ENCODE measurements around the gene ARL5A. TPM values are rescaled to one million over a fixed set of nuclear protein-coding genes. Genes with fewer than 3 reads are reported as not detected.

ARL5A gene
- total RNA-seq, 4 donors from 2014 or later, result 60.1 to 82.2 (median 64.3) TPM

GRCh38 chr2:151792589-151792988 is 35.6 kb downstream of the ARL5A start:
- H3K27me3 ChIP-seq, result no peaks in the 10 kb centered on the region
- peaks cover 5 to 22% (median 6%) of the 10 kb centered on the region in 4 donors for H3K36me3 ChIP-seq
- H3K27ac ChIP-seq (replicated peaks in 1 of 4), result no peak overlapping the region
- WGBS, result 95% methylated on average over 4 of the region's 4 CpGs
- DNase-seq (ENCODE audit: extremely low spot score), result no peak
- intact Hi-C loops (cut with DNase I), result no loop called here
- no peak for TF ChIP-seq POLR2A (IDR thresholded peaks at IDR 0.05; ENCODE audit: low read depth)
- no peak for TF ChIP-seq CTCF (IDR thresholded peaks at IDR 0.05)
- TF ChIP-seq EP300 (IDR thresholded peaks at IDR 0.05), result no peak
- no peak for TF ChIP-seq POLR2AphosphoS5 (IDR thresholded peaks at IDR 0.05)
- no peaks in the 10 kb centered on the region for H3K4me1 ChIP-seq
- H3K9me3 ChIP-seq, result no peaks in the 10 kb centered on the region
- H3K4me3 ChIP-seq, result no peak overlapping the region

GRCh38 chr2:151791545-151791944 is 36.7 kb downstream of the ARL5A start:
- WGBS, result 96% methylated on average over 3 of the region's 3 CpGs
- Histone ChIP-seq H3K4me1 (no peaks in the 10 kb centered on the region), H3K36me3 (peaks cover 5 to 22% (median 6%) of the 10 kb centered on the region in 4 donors), H3K4me3 (no peak overlapping the region), H3K9me3 (no peaks in the 10 kb centered on the region), H3K27ac (replicated peaks in 1 of 4) (no peak overlapping the region), H3K27me3 (no peaks in the 10 kb centered on the region)
- no peak for TF ChIP-seq EP300 (IDR thresholded peaks at IDR 0.05)
- TF ChIP-seq POLR2A (IDR thresholded peaks at IDR 0.05; ENCODE audit: low read depth), result no peak
- no peak for TF ChIP-seq CTCF (IDR thresholded peaks at IDR 0.05)
- no peak for TF ChIP-seq POLR2AphosphoS5 (IDR thresholded peaks at IDR 0.05)
- DNase-seq (ENCODE audit: extremely low spot score), result no peak
- intact Hi-C loops (cut with DNase I), result no loop called here

GRCh38 chr2:151790689-151791088 is 37.5 kb downstream of the ARL5A start:
- H3K4me3 ChIP-seq, result no peak overlapping the region
- peaks cover 4 to 15% (median 6%) of the 10 kb centered on the region in 4 donors for H3K36me3 ChIP-seq
- intact Hi-C loops (cut with DNase I), result no loop called here
- no peaks in the 10 kb centered on the region for H3K9me3 ChIP-seq
- no peaks in the 10 kb centered on the region for H3K27me3 ChIP-seq
- H3K4me1 ChIP-seq, result no peaks in the 10 kb centered on the region
- 100% methylated on average over 1 of the region's 1 CpG for WGBS
- TF ChIP-seq POLR2AphosphoS5 (IDR thresholded peaks at IDR 0.05), result no peak
- no peak overlapping the region for H3K27ac ChIP-seq (replicated peaks in 1 of 4)
- no peak for DNase-seq (ENCODE audit: extremely low spot score)

GRCh38 chr2:151789055-151789834 is 39.0 kb downstream of the ARL5A start:
- 95% methylated on average over 4 of the region's 4 CpGs for WGBS
- H3K36me3 ChIP-seq, result peaks cover 0 to 22% (median 17%) of the 10 kb centered on the region in 4 donors
- H3K4me1 ChIP-seq, result no peaks in the 10 kb centered on the region
- H3K27ac ChIP-seq (replicated peaks in 1 of 4), result no peak overlapping the region
- TF ChIP-seq POLR2AphosphoS5 (IDR thresholded peaks at IDR 0.05) (no peak), EP300 (IDR thresholded peaks at IDR 0.05) (no peak), CTCF (IDR thresholded peaks at IDR 0.05) (no peak), POLR2A (IDR thresholded peaks at IDR 0.05; ENCODE audit: low read depth) (no peak)
- H3K4me3 ChIP-seq, result no peak overlapping the region
- no peak for DNase-seq (ENCODE audit: extremely low spot score)
- intact Hi-C loops (cut with DNase I), result no loop called here
- no peaks in the 10 kb centered on the region for H3K9me3 ChIP-seq
- no peaks in the 10 kb centered on the region for H3K27me3 ChIP-seq

- no peaks in the 10 kb centered on the region for H3K9me3 ChIP-seq
- TF ChIP-seq POLR2A (IDR thresholded peaks at IDR 0.05; ENCODE audit: low read depth) (no peak), CTCF (IDR thresholded peaks at IDR 0.05) (no peak)
- H3K27me3 ChIP-seq, result no peaks in the 10 kb centered on the region
- DNase-seq (ENCODE audit: extremely low spot score), result no peak
- WGBS, result 75% methylated on average over 1 of the region's 1 CpG
- no peaks in the 10 kb centered on the region for H3K4me1 ChIP-seq
- H3K27ac ChIP-seq (replicated peaks in 1 of 4), result no peak overlapping the region
- intact Hi-C loops (cut with DNase I), result no loop called here
- no peak overlapping the region for H3K4me3 ChIP-seq
- peaks cover 4 to 30% (median 21%) of the 10 kb centered on the region in 4 donors for H3K36me3 ChIP-seq
Observed at GRCh38 chr2:151786483-151786882, 41.7 kb downstream of the ARL5A start.

Data from esophagus muscularis mucosa (tissue), 4 donors.